GM21737 (cell line): ENCODE measurements around the gene TFCP2L1.

ENCODE experiments used
- ATAC-seq: cut with Tn5 transposase; IDR thresholded peaks from one replicate; pipeline ENCODE4 v1.9.1; 2021; ENCODE audit warnings: mild to moderate bottlenecking, moderate library complexity; ENCODE audit not compliant: unreplicated experiment

The TFCP2L1 gene

DNA sequence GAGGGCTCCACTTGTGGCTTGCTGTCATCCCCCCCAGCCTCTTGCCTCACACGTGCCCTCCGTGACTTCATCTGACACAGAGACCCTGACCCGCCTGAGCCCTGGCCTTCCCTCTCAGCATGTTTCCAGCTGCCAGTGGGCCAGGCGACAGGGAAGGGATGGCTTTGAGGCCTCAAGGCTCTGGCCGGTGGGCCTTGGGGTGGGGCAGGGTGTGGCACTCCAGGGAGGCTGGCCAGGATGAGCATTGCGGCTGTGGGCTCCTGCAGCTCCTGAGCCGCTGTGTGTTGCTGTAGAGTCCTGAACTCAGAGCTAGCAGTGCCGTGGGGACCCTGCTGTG, 85.0 kb downstream of the TFCP2L1 start:
- ATAC-seq: no peak

DNA sequence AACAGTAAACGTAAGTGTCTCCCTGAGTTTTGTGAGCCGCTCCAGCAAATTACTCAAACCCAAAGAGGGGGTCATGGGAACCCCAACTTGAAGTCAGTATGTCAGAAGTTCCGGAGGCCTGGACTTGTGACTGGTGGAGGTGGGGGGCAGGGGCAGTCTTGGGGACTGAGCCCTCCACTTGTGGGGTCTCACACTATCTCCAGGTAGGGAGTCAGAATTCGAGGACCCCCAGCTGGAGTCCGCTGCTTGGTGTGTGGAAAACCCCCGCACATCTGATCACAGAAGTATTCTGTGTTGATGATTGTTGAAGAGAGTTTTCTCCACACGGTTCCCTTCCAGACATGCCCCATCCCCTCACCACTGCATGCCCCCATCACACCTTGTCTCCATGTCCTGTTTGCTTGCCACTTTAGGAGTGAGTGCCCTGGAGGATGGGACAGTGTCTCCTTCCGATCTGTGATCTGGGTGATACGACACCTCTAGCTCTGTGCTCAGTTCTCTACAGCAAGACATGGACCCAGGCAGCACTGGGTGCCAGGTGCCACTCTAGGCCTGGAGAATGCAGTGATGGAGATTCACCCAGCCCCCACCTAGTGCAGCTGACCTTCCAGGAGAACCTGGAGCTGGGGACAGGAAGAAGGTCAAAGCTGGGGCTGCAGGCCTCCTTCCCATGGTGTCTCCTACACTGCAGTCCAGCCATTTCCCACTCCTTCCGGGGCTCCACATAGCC, 85.6 kb downstream of the TFCP2L1 start:
- no peak for ATAC-seq

DNA sequence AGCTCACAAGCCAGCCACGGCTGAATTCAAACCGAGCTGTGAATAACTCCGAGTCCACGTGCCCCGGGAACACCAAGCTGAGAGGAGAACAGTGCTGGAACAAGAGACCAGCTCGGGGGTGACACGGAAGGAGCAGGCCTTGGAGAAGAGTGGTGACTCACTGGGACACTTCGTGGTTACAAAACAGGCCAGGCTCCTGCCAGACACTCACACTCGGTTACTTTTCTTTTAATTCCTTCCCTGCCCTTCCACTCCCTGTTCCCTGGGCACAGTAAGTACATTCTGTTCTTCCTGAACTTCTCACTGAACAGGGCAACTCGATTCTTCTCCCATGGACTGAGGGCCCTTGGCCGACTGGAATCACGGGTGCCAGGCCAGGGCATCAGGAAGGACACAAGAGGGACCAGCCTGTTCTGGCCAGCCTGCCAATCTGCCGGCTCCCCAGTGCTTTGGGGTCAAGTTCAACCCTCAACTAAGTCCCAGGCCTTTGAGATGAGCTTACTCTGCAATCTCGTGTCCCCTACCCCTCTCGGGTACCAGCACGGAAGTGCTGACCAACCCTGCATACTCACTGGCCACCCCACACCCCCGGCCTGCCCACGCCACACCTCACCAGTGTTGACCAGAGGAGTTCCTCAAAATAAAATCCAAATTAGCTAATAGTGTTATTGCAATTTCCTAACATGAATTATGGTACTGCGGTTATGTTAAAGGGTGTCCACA, 87.5 kb downstream of the TFCP2L1 start:
- no peak for ATAC-seq

DNA sequence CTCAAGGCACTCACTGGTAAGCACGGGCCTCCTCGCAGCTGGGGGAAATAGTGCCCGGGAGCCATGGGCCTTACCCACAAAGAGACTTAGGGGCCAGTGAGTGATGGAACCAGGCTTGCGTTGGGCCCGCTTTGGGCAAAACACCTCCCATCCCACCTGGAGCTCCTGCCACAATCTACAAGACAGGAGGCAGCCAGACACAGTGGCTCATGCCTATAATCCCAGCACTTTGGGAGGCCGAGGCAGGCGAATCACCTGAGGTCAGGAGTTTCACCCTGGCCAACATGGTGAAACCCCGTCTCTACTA, 88.2 kb downstream of the TFCP2L1 start:
- no peak for ATAC-seq

DNA sequence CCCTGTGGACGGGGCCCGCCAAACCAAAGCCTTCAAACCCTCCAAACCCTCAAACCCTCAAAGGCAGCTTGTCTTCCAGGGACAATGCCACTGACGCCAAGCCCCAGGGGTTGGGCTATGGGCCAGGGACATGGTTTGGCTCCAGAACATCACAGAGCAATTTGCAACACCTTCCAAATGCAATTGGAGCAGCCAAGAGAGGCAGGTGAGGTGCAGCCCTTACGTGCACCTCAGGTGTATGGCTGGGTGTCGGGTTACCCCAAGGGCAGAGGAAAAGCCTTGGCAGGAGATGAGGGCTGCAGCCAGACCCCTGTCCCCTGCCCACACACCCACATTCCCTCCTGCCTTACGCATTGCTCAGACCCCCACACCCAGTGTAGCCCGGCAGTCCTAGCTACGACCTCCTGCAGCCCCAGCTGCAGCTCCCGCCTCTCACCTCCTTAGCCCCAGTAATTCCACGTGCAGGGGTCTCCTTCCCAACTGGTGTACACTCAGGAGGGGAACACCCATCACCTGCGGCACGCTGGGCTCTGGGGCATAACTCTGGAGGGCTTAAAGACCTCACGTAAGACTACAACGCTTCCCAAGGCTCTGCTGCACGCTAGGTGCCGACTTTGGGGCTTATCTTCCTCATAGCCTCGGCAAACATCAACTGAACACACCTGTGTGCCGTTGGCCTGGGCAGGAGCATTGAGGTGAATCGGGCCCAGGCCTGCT, 88.7 kb downstream of the TFCP2L1 start:
- no peak for ATAC-seq

DNA sequence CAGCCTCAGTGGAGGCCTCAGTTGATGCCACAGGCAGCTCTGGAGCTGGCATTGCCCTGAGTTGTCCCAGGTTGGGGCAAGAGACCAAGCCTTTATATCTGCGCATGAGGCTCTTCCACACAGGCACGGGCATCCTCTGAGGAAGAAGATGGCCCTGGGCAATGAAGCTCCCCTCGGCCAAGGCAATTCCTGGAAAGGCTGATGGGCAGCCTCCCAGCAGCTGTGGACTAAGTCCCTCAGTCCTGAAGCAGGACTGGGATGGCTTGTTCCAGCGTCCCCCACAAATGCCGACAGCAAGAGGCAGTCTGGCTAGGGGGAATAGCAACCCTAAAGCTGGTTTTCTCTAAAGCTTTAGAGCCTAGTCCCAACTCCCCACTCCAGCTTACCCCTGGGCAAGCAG, 90.0 kb downstream of the TFCP2L1 start:
- no peak for ATAC-seq

DNA sequence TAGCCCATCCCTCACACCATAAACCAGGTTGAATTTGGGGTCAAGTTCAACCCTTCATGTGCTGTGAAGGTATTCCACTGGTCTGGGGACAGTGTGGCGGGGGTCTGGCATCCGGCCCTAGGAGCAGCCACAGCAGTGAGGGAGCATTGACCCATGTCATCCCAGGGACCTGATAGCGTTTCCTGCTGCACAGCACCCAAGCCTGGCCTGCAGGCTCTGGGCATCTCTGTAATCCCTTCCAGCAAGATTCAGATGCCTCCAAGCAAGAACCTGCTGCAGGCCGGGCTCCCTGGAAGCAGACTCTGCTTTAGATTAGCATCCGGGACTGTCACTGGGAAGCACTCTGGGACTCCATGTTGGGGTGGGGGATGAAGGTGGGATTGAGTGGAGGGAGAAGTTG, 90.4 kb downstream of the TFCP2L1 start:
- no peak for ATAC-seq

DNA sequence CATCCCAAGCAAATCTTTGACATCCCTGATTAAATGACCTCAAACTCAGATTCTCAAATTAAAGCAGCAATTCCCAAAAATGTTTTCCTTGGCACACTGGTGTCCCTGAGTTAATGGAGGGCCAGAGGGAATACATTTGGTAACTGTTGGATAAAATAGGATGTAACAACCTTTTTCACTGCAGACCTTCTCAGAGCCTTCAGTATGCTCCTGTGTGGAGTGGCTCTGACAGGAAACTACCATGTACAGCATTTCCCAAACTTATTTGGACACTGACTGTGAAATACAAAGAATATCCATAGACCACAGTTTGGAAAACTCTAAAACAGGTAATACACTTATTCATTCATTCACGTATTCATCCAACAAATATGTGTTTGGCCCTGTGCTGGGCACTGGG, 91.8 kb downstream of the TFCP2L1 start:
- ATAC-seq: no peak

DNA sequence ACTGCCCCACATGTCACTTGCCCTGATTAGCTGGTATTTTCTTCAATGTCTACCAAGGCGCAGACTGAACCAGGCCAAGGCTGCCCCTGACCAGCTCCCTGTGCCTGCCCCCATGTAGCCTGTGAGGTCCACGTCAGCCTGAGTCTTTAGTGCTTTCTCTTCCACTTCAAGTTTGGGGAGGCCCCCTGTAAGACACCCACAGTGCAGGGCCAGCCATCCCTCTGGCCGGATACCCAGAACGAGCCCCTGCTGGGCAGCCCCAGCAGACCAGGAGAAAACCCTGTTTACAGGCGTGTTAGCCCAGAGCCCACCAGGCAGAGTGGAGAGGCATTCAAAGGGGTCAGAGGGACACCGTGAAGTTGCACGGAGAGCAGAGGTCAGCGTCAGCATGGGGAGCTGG, 92.4 kb downstream of the TFCP2L1 start:
- no peak for ATAC-seq

DNA sequence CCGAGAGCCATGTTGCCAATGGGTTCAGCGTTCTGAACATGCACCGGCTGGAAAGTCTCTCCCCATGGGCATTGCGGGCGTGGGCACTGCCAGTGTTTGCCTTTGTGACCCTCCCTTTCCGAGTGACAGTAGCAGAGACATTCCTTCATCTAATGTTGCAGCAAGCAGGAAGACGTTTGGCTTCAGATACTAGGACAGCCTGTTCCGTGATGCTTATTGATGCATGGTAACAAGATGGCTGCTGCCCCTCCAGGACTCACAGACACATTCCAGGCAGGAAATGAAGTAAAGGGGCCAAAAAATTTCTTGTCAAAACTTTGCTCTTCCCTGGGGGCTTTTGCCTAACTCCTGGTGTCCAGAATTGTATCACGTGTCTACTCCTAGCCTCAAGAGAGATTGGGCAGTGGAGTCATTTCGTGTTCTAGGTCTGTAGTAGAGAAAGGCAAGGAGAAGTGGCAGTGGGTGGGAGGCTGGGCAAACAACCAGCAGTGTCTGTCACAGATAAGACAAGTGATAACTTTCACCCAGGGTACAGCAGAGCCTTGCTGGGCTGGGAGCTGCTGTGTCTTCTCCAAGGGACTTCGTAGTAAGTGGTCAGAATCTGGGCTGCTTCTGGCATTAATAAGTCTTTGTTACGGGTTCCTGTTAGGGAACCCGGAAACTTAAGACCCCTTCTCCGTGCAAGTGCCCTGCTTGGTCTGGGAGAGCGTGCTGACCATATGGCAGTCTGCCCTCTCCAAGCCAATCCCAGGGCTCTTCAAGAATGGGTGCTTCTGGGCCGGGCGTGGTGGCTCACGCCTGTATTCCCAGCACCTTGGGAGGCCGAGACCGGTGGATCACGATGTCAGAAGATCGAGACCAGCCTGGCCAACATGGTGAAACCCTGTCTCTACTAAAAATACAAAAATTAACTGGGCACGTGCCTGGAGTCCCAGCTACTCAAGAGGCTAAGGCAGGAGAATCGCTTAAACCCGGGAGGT, 93.5 kb downstream of the TFCP2L1 start:
- no peak for ATAC-seq

DNA sequence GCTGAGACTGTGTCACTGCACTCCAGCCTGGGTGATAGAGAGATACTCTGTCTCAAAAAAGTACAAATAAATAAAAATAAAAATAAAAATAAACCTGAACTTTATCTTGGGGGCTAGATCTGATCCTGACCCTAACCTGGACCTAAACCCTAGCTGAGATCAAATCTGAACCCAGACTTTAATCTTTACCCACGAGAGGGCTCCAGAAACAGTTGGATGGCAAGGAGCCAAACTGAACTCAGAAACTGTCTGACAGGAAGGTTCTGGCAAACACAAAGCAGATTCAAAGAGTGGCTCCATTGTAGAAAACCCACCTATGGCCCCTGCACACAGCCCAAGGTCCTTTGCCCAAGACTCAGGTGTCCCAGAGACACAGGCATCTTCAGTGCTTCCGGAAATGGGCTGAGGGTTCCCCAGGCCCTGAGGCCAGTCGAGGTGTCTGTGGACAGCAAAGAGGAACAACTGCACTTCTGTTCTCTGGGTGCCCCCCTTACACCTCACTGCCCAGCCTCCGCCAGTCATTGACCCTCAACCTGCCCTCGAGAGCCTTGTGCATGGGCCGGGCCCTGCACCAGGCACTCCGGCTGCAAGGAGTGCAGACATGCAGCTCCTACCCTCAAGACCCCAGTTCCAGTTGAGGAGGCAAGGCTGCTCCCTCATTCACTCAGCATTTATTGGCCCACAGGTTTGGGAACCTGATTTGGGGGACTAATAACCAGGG, 95.2 kb downstream of the TFCP2L1 start:
- ATAC-seq: no peak

DNA sequence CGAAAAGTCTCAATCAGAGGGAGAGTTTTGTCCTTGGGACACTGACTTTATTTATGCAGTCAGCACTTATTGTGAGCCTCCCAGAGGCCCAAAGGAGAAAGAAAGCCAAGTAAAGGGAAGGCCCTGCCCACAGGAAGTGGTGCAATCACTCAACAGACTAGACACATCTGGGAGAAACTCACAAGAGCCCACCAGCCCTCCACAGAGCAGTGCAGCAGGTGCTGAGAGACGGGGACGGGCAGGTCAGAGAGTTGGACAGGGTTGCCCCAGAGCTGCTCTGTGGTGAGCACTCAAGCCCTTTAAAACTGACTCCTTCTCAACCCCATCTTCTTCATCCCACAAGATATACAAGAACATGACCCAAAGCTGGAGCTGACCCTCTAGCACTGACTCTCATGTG, 96.0 kb downstream of the TFCP2L1 start:
- ATAC-seq: no peak

DNA sequence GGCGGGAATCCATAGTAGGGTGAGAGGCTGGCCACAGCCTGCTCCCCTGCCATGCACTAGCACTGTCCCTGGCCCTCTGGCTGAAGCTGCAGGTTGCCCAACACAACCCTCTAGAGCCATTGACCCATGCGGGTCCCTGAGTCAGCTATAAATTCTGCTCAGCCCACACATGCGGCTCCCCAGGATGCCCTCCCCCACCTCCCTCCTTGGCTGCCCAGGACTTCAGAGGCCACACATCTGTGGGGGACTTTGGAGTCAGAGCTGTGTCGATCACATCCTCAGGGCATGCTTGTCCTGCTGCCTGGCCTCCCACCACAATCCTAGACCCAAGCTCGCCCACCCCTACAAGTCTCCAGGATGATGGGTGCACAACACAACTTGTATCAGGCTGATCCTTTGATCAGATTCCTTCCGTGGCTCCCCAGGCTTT, 97.0 kb downstream of the TFCP2L1 start:
- no peak for ATAC-seq

DNA sequence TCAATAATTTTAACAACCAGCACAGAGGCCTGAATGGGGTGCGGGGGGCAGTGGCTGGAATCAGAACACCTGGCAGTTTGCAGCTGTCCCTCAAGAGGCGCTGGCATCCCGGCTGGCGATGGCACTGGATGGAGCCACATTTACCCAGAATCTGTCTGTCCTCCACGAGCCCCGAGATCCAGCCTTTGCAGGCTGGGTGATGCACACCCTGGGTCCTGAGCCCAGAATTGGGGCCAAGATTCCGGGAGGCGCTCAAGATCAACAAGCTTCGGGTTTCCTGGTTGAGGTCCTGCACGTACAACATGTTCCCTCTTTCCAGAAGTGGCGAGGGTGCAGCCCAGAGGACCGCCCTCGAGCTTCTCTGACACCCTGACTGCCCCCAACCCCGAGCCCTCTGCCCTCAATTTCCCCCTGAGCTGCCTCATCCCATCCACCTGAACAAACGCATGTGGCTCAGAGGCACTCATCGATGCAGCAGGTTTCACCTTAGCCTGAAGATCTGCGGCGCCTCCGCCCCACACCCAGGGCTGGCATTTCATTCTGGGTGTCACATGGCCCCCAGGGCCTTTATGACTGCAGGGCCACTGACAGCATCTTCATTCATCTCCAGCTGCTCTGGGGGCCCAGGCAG, 97.5 kb downstream of the TFCP2L1 start:
- no peak for ATAC-seq

DNA sequence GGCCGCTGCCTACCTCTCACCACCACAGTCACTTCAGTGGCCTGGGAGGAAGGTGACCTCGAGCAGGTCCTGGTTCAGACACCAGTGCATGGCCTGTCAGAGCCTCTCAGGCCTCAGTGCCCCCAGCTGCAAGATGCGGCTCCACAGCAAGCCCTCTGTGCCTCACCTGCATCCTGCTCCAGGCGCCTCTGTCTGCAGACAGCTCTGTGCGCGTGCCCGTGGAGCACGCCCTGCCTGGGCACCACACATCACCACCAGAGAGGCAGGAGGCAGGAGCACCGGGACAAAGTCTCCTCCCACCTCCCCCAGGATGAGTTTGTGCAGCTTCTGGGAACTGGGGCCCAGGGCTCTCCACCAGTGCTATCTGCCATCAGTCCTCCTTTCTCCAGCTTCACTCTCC, 98.7 kb downstream of the TFCP2L1 start:
- no peak for ATAC-seq

DNA sequence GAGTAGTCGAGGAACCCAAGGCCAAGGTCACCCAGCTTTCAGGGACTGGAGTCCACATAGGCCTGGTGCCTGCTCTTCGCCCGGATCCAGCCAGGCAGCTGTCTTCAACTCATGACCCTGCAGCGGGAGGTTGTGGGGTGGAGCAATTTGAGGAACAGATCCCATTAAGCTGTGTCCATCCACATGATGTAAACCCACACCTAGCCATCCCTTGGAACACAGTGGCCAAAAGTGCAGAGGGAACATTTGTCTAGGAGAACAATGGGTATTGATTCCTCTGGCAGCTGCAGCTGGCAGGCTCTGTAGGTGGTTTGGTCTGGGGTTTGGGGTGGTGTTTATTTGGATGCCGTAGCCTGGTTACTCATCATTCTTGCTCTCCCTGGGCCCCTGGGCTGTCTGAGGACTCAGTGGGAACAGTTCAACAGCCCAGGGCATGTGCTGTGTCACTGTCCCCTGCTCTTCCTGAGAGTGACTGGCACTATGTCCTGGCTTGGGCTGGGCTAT, 99.4 kb downstream of the TFCP2L1 start:
- ATAC-seq: no peak

DNA sequence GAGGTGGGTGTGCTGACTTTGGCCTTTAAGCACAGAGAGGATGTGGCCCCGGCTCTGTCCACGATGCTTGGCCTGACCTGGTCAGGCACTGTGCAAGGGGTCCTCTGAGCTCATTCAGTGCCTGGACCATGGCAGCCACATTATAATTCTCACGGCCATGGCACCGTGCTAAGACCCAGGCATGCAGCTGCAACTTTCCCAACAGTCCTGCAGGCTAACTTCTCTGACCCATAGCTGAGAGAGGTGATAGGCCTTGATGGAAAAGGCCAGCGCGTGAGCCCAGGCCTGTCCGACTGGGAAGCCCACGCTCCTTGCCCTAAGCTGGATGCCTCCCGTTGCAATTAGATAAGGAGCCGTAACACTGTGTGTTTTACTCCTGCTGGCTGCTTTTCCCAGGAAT, 99.9 kb downstream of the TFCP2L1 start:
- no peak for ATAC-seq

DNA sequence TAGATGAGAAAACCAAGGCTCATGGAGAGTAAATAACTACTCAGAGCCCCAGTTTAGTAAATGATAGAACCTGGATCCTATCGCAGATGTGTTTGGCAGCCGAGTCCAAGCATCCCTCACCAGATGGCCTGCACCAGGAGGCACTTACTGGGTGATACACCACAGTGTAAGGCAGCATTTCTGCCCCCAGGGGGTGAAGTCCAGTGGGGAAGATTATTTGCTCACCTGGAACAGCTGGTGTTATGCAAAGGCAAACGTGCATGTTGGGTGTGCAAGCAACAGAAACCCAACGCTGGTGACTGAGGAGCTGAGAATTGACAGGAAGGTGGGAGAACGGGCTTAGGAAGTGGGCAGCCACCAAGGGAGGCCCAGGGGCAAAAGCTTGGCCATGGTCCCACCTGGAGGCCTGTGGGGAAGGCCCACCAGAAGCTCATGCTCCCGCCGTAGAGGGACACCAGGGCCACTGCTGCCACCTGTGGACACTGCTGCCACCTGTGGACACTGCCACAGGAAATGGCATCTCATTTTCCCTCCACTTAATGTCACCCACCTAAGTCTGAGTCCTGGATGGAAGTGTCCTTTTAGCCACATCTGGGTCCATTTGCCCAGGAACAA, 100.6 kb downstream of the TFCP2L1 start:
- ATAC-seq: no peak

DNA sequence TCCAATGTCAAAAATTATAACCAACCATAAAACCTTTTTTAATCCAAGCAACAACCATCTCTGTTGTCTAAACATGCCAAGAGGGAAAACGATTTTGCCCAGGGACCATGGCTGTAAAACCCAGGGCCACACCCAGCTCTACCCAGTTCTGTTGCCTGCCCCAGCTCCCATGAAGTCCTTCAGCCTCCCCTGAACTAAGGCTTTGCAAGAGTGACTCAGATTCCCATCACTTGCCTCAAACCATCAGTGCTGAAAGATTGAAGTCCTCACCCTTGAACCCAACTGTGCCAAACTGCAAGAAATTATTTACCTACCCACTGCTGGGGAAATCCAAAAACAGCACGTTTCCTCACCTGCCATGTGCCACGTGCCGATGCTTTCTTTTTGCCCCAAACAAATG, 102.5 kb downstream of the TFCP2L1 start:
- ATAC-seq: no peak
